ENCODE data around the gene SLC25A33. TPM values are rescaled to one million over a fixed set of nuclear protein-coding genes. Genes with fewer than 3 reads are reported as not detected.

The SLC25A33 gene
- total RNA-seq, 1 experiment from 2014 or later, result 8.1 TPM

- Mint-ChIP-seq H3K4me1 (ENCODE audit: insufficient read depth, unreplicated experiment) (no peaks in the 10 kb centered on the region), H3K27me3 (ENCODE audit: insufficient read depth, unreplicated experiment) (no peaks in the 10 kb centered on the region), H3K36me3 (ENCODE audit: insufficient read depth, unreplicated experiment) (no peaks in the 10 kb centered on the region), H3K27ac (ENCODE audit: low read depth, unreplicated experiment) (no peak overlapping the region), H3K9me3 (ENCODE audit: unreplicated experiment) (no peaks in the 10 kb centered on the region), H3K4me3 (ENCODE audit: unreplicated experiment) (no peak overlapping the region)
- ChIA-PET CTCF (interaction anchor here (0.7 kb wide), 1 partner anchor 30 kb away, joined by 5 read pairs; no protein-coding TSS in a partner anchor), POLR2A (interaction anchor here (0.5 to 0.6 kb wide), 2 partner anchors 239 to 316 kb away, joined by 3 read pairs; no protein-coding TSS in a partner anchor)
- TF ChIP-seq CTCF (IDR thresholded peaks at IDR 0.05; ENCODE audit: unreplicated experiment), result no peak
- intact Hi-C loops (cut with micrococcal nuclease), result no loop called here
- no peak for DNase-seq (ENCODE audit: unreplicated experiment)
- BruUV-seq (replicated peaks), result no TSS peak
These were observed 20.7 kb upstream of the SLC25A33 start for GRCh38 chr1:9518454-9518998.

- H3K4me3 Mint-ChIP-seq (ENCODE audit: unreplicated experiment), result no peak overlapping the region
- no peak overlapping the region for H3K27ac Mint-ChIP-seq (ENCODE audit: low read depth, unreplicated experiment)
- intact Hi-C loops (cut with micrococcal nuclease), result no loop called here
- no peaks in the 10 kb centered on the region for H3K27me3 Mint-ChIP-seq (ENCODE audit: insufficient read depth, unreplicated experiment)
- TF ChIP-seq CTCF (IDR thresholded peaks at IDR 0.05; ENCODE audit: unreplicated experiment), result no peak
- H3K4me1 Mint-ChIP-seq (ENCODE audit: insufficient read depth, unreplicated experiment), result no peaks in the 10 kb centered on the region
- ChIA-PET POLR2A (no interaction called here), CTCF (interaction anchor here (0.7 kb wide), 1 partner anchor 10 kb away, joined by 3 read pairs; no protein-coding TSS in a partner anchor)
- no peak for DNase-seq (ENCODE audit: unreplicated experiment)
- H3K36me3 Mint-ChIP-seq (ENCODE audit: insufficient read depth, unreplicated experiment), result no peaks in the 10 kb centered on the region
- no peaks in the 10 kb centered on the region for H3K9me3 Mint-ChIP-seq (ENCODE audit: unreplicated experiment)
- BruUV-seq (replicated peaks), result no TSS peak
These were observed 18.9 kb upstream of the SLC25A33 start for GRCh38 chr1:9520411-9520810.

GRCh38 chr1:9529190-9529589, 10.1 kb upstream of the SLC25A33 start:
- H3K9me3 Mint-ChIP-seq (ENCODE audit: unreplicated experiment), result no peaks in the 10 kb centered on the region
- TF ChIP-seq CTCF (IDR thresholded peaks at IDR 0.05; ENCODE audit: unreplicated experiment), result no peak
- no peaks in the 10 kb centered on the region for H3K4me1 Mint-ChIP-seq (ENCODE audit: insufficient read depth, unreplicated experiment)
- H3K4me3 Mint-ChIP-seq (ENCODE audit: unreplicated experiment), result no peak overlapping the region
- BruUV-seq (replicated peaks), result no TSS peak
- no peaks in the 10 kb centered on the region for H3K27me3 Mint-ChIP-seq (ENCODE audit: insufficient read depth, unreplicated experiment)
- DNase-seq (ENCODE audit: unreplicated experiment), result no peak
- no peak overlapping the region for H3K27ac Mint-ChIP-seq (ENCODE audit: low read depth, unreplicated experiment)
- intact Hi-C loops (cut with micrococcal nuclease), result no loop called here
- no peaks in the 10 kb centered on the region for H3K36me3 Mint-ChIP-seq (ENCODE audit: insufficient read depth, unreplicated experiment)
- CTCF ChIA-PET, result interaction anchor here (0.6 to 1.3 kb wide), 4 partner anchors 9 to 137 kb away, joined by 3 to 4 read pairs (median 3); no protein-coding TSS in a partner anchor
- POLR2A ChIA-PET, result no interaction called here

GRCh38 chr1:9530320-9530719, 8.9 kb upstream of the SLC25A33 start:
- no peaks in the 10 kb centered on the region for H3K4me1 Mint-ChIP-seq (ENCODE audit: insufficient read depth, unreplicated experiment)
- H3K27me3 Mint-ChIP-seq (ENCODE audit: insufficient read depth, unreplicated experiment), result no peaks in the 10 kb centered on the region
- ChIA-PET POLR2A (no interaction called here), CTCF (interaction anchor here (0.5 to 1.3 kb wide), 3 partner anchors 8 to 428 kb away, joined by 3 read pairs; no protein-coding TSS in a partner anchor)
- intact Hi-C loops (cut with micrococcal nuclease), result no loop called here
- TF ChIP-seq CTCF (IDR thresholded peaks at IDR 0.05; ENCODE audit: unreplicated experiment), result no peak
- no peak for DNase-seq (ENCODE audit: unreplicated experiment)
- no peak overlapping the region for H3K27ac Mint-ChIP-seq (ENCODE audit: low read depth, unreplicated experiment)
- H3K9me3 Mint-ChIP-seq (ENCODE audit: unreplicated experiment), result no peaks in the 10 kb centered on the region
- H3K36me3 Mint-ChIP-seq (ENCODE audit: insufficient read depth, unreplicated experiment), result no peaks in the 10 kb centered on the region
- BruUV-seq (replicated peaks), result no TSS peak
- no peak overlapping the region for H3K4me3 Mint-ChIP-seq (ENCODE audit: unreplicated experiment)

Measured in MCF 10A (cell line).